ENCODE results near the gene KLF14. TPM values are rescaled to one million over a fixed set of nuclear protein-coding genes. Genes with fewer than 3 reads are reported as not detected.

Gene KLF14
- total and polyA plus RNA-seq, 2 donors (not counting 1 experiment from before 2014, with no cell fraction given): 0.25 to 0.27 TPM

GRCh38 chr7:130700760-130701159, 33.2 kb downstream of the KLF14 start:
- intact Hi-C loops (cut with micrococcal nuclease): no loop called here
- CTCF ChIA-PET: no interaction called here
- Mint-ChIP-seq H3K27ac (no peak overlapping the region), H3K4me3 (no peak overlapping the region), H3K4me1 (no peaks in the 10 kb centered on the region), H3K27me3 (peaks cover 10% of the 10 kb centered on the region), H3K9me3 (ENCODE audit: insufficient read depth) (no peaks in the 10 kb centered on the region)
- Histone ChIP-seq H2AFZ (ENCODE audit: insufficient read depth, low read depth, low read length, poor library complexity, severe bottlenecking) (no peak overlapping the region), H3K9me3 (ENCODE audit: control extremely low read depth in 1 of 3, control insufficient read depth in 2 of 3, insufficient read depth in 1 of 3, low read length in 2 of 3) (no peaks in the 10 kb centered on the region), H3K27ac (ENCODE audit: low read length in 2 of 2) (no peak overlapping the region), H3K4me2 (replicated peaks; ENCODE audit: low read depth, low read length, poor library complexity, severe bottlenecking) (no peak overlapping the region), H3K27me3 (replicated peaks in 1 of 4; ENCODE audit: control extremely low read depth in 1 of 4, control insufficient read depth in 3 of 4, insufficient read depth in 4 of 4, low read length in 3 of 4) (no peaks in the 10 kb centered on the region), H4K20me1 (ENCODE audit: control insufficient read depth, insufficient read depth, low read length, poor library complexity, severe bottlenecking) (no peaks in the 10 kb centered on the region), H3K79me2 (ENCODE audit: control insufficient read depth, insufficient read depth, low read length) (no peaks in the 10 kb centered on the region), H3K9ac (ENCODE audit: low read length) (no peak overlapping the region), H3K36me3 (replicated peaks in 1 of 2; ENCODE audit: control extremely low read depth in 1 of 2, control insufficient read depth in 1 of 2, extremely low read depth in 1 of 2, insufficient read depth in 2 of 2, low read length in 1 of 2) (no peaks in the 10 kb centered on the region), H3K4me3 (ENCODE audit: control extremely low read depth in 1 of 5, extremely low read depth in 1 of 5, insufficient read depth in 1 of 5, low read depth in 2 of 5, low read length in 4 of 5) (no peak overlapping the region), H3K4me1 (ENCODE audit: control insufficient read depth in 2 of 2, insufficient read depth in 2 of 2, low read length in 2 of 2) (no peaks in the 10 kb centered on the region)
- TF ChIP-seq EZH2 (IDR thresholded peaks at IDR 0.05; ENCODE audit: borderline replicate concordance, insufficient read depth, low read depth, low read length, poor library complexity, severe bottlenecking): no peak
- no peak for TF ChIP-seq CTCF (IDR thresholded peaks at IDR 0.05)
- POLR2A ChIA-PET: no interaction called here
- no CpG with 5 or more reads among the region's 1 CpG for WGBS (ENCODE audit: insufficient coverage)
- DNase-seq: no peak
- ATAC-seq (ENCODE audit: low read depth): no peak

DNA sequence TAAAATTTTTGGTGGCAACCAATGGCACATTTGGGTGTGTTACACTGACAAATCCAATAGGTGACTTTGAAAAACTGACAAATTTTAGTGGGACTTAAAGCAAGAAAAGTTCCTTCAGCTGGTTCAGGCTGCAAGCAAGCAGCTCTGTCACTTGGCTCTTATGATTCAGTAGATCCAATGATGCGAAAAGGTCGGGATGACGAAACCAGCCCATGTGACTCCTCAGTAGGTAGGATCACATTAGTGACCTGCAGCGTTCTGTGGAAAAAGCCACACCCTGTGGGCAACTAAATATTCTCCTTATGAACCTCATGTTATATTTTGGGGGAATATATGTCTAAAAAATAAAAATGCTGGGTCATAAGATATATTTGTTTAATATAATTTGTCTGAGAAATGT, 34.3 kb downstream of the KLF14 start:
- Histone ChIP-seq H3K9me3 (ENCODE audit: control extremely low read depth in 1 of 3, control insufficient read depth in 2 of 3, insufficient read depth in 1 of 3, low read length in 2 of 3) (no peaks in the 10 kb centered on the region), H3K79me2 (ENCODE audit: control insufficient read depth, insufficient read depth, low read length) (no peaks in the 10 kb centered on the region), H4K20me1 (ENCODE audit: control insufficient read depth, insufficient read depth, low read length, poor library complexity, severe bottlenecking) (no peaks in the 10 kb centered on the region), H3K4me2 (replicated peaks; ENCODE audit: low read depth, low read length, poor library complexity, severe bottlenecking) (no peak overlapping the region), H3K27me3 (replicated peaks in 1 of 4; ENCODE audit: control extremely low read depth in 1 of 4, control insufficient read depth in 3 of 4, insufficient read depth in 4 of 4, low read length in 3 of 4) (no peaks in the 10 kb centered on the region), H3K9ac (ENCODE audit: low read length) (no peak overlapping the region), H3K27ac (ENCODE audit: low read length in 2 of 2) (no peak overlapping the region), H3K36me3 (replicated peaks in 1 of 2; ENCODE audit: control extremely low read depth in 1 of 2, control insufficient read depth in 1 of 2, extremely low read depth in 1 of 2, insufficient read depth in 2 of 2, low read length in 1 of 2) (no peaks in the 10 kb centered on the region), H3K4me3 (ENCODE audit: control extremely low read depth in 1 of 5, extremely low read depth in 1 of 5, insufficient read depth in 1 of 5, low read depth in 2 of 5, low read length in 4 of 5) (no peak overlapping the region), H3K4me1 (ENCODE audit: control insufficient read depth in 2 of 2, insufficient read depth in 2 of 2, low read length in 2 of 2) (no peaks in the 10 kb centered on the region), H2AFZ (ENCODE audit: insufficient read depth, low read depth, low read length, poor library complexity, severe bottlenecking) (no peak overlapping the region)
- intact Hi-C loops (cut with micrococcal nuclease): no loop called here
- ChIA-PET POLR2A (no interaction called here), CTCF (no interaction called here)
- no peaks in the 10 kb centered on the region for H3K4me1 Mint-ChIP-seq
- 63% methylated on average over 3 of the region's 4 CpGs for WGBS (ENCODE audit: insufficient coverage)
- peaks cover 10% of the 10 kb centered on the region for H3K27me3 Mint-ChIP-seq
- no peak for ATAC-seq (ENCODE audit: low read depth)
- H3K9me3 Mint-ChIP-seq (ENCODE audit: insufficient read depth): no peaks in the 10 kb centered on the region
- H3K4me3 Mint-ChIP-seq: no peak overlapping the region
- TF ChIP-seq CTCF (IDR thresholded peaks at IDR 0.05): no peak
- no peak overlapping the region for H3K27ac Mint-ChIP-seq
- no peak for DNase-seq
